Measurements from ENCODE around the gene GTF2F2. TPM values are rescaled to one million over a fixed set of nuclear protein-coding genes. Genes with fewer than 3 reads are reported as not detected.

The GTF2F2 gene
- total and polyA plus RNA-seq, 2 donors (not counting 3 experiments of a cell fraction or from before 2014, with no cell fraction given), result 7.5 to 23.6 TPM

DNA sequence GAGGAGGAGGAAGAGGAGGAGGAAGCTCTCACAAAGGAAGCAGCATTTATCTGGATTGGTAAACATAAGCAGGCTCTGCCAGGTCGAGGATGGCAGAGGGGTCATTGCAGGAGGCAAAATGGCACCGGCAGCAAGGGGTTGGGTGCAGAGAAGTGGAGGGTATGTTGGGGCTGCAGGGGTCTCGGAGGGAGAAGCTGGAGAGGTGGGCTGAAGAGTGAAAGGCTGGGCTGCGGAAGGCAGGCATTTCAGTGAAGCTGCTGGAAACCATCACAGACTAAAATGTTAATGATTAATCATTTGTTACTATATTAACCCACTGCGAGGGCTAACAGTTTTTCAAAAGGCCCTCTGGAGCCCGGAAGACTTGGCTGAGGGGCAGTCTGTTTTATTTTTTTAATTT is 196.0 kb downstream of the GTF2F2 start:
- CTCF ChIA-PET, result interaction anchor here (0.6 to 2.2 kb wide), 2 partner anchors 269 to 293 kb away, joined by 3 to 7 read pairs; no protein-coding TSS in a partner anchor
- H3K9me1 ChIP-seq (replicated peaks; ENCODE audit: control insufficient read depth, extremely low read depth, insufficient read depth, low read length), result no peaks in the 10 kb centered on the region
- FAIRE-seq (no peak), DNase-seq (ENCODE audit: low read depth, low spot score) (no peak)
- H3K27ac ChIP-seq (ENCODE audit: insufficient read depth, low read depth, low read length), result no peak overlapping the region
- TF ChIP-seq MYC (IDR thresholded peaks at IDR 0.05; ENCODE audit: low read depth, low read length), result no peak
- TF ChIP-seq, protein P1, sequence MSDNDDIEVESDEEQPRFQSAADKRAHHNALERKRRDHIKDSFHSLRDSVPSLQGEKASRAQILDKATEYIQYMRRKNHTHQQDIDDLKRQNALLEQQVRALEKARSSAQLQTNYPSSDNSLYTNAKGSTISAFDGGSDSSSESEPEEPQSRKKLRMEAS (IDR thresholded peaks at IDR 0.05; ENCODE audit: insufficient read depth, insufficient read length), result no peak
- no peak for TF ChIP-seq POLR2AphosphoS5 (IDR thresholded peaks at IDR 0.05; ENCODE audit: insufficient read depth, low read depth, low read length)
- no peak for TF ChIP-seq POLR2A (IDR thresholded peaks at IDR 0.05; ENCODE audit: low read depth, low read length)
- TF ChIP-seq GATA2 (IDR thresholded peaks at IDR 0.05; ENCODE audit: insufficient read depth, insufficient read length, low read depth, low read length), result no peak
- dilution Hi-C loops (cut with MboI; ENCODE audit: extremely low pct_ligation_motif_present, low sequenced_read_pairs), result no loop called here
- H3K9me3 ChIP-seq (replicated peaks; ENCODE audit: control insufficient read depth, insufficient read depth, low read length), result no peaks in the 10 kb centered on the region
- peak overlapping the region; percentile 23 for H2AFZ ChIP-seq (ENCODE audit: low read depth, low read length)
- no peaks in the 10 kb centered on the region for H3K79me2 ChIP-seq (ENCODE audit: control insufficient read depth, insufficient read depth, low read length)
- H3K4me1 ChIP-seq (ENCODE audit: control insufficient read depth, extremely low read depth, insufficient read depth, low read length), result peaks cover 4% of the 10 kb centered on the region
- H3K4me2 ChIP-seq (ENCODE audit: insufficient read depth, low read length), result no peak overlapping the region
- intact Hi-C loops (cut with micrococcal nuclease), result loop anchor here (10.0 kb wide), 1 partner anchor 832 kb away; no protein-coding TSS in a partner anchor
- H3K9ac ChIP-seq (replicated peaks; ENCODE audit: extremely low read depth, insufficient read depth, low read length), result no peak overlapping the region
- no peak overlapping the region for H3K4me3 ChIP-seq (replicated peaks in 1 of 3; ENCODE audit: insufficient read depth in 1 of 3, low read depth in 1 of 3, low read length in 3 of 3)
- H3K27me3 ChIP-seq (ENCODE audit: control insufficient read depth in 2 of 2, insufficient read depth in 2 of 2, low read length in 2 of 2), result no peaks in the 10 kb centered on the region
- H4K20me1 ChIP-seq (replicated peaks; ENCODE audit: control insufficient read depth, extremely low read depth, insufficient read depth, low read length), result no peaks in the 10 kb centered on the region
- no peaks in the 10 kb centered on the region for H3K36me3 ChIP-seq (ENCODE audit: control insufficient read depth in 2 of 2, extremely low read depth in 1 of 2, insufficient read depth in 2 of 2, low read length in 2 of 2)
- POLR2A ChIA-PET, result no interaction called here
- no TSS peak for BruUV-seq (replicated peaks)

DNA sequence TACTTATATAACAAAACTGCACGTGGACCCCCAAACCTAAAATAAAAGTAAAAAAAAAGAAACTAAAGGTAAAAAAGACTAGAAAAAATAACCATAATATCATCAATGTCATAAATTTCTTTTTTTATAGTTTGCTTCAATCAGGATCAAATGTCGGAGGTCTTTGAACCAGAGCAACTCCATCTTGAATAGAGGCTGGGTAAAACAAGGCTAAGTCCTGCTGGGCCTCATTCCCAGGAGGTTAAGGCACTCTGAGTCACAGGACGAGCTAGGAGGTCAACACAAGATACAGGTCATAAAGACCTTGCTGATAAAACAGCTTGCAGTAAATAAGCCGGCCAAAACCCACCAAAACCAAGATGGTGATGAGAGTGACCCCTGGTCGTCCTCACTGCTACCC is 196.7 kb downstream of the GTF2F2 start:
- dilution Hi-C loops (cut with MboI; ENCODE audit: extremely low pct_ligation_motif_present, low sequenced_read_pairs), result no loop called here
- no peaks in the 10 kb centered on the region for H3K9me1 ChIP-seq (replicated peaks; ENCODE audit: control insufficient read depth, extremely low read depth, insufficient read depth, low read length)
- no peak for DNase-seq (ENCODE audit: low read depth, low spot score)
- ChIA-PET CTCF (interaction anchor here (1.5 to 2.2 kb wide), 2 partner anchors 13 to 270 kb away, joined by 3 to 7 read pairs; no protein-coding TSS in a partner anchor), POLR2A (no interaction called here)
- intact Hi-C loops (cut with micrococcal nuclease), result loop anchor here (10.0 kb wide), 1 partner anchor 832 kb away; no protein-coding TSS in a partner anchor
- H2AFZ ChIP-seq (ENCODE audit: low read depth, low read length), result no peak overlapping the region
- H3K36me3 ChIP-seq (ENCODE audit: control insufficient read depth in 2 of 2, extremely low read depth in 1 of 2, insufficient read depth in 2 of 2, low read length in 2 of 2), result no peaks in the 10 kb centered on the region
- no peak overlapping the region for H3K27ac ChIP-seq (ENCODE audit: insufficient read depth, low read depth, low read length)
- no TSS peak for BruUV-seq (replicated peaks)
- H3K4me1 ChIP-seq (ENCODE audit: control insufficient read depth, extremely low read depth, insufficient read depth, low read length), result no peaks in the 10 kb centered on the region
- H4K20me1 ChIP-seq (replicated peaks; ENCODE audit: control insufficient read depth, extremely low read depth, insufficient read depth, low read length), result no peaks in the 10 kb centered on the region
- H3K9ac ChIP-seq (replicated peaks; ENCODE audit: extremely low read depth, insufficient read depth, low read length), result no peak overlapping the region
- no peaks in the 10 kb centered on the region for H3K9me3 ChIP-seq (replicated peaks; ENCODE audit: control insufficient read depth, insufficient read depth, low read length)
- TF ChIP-seq POLR2A (IDR thresholded peaks at IDR 0.05; ENCODE audit: low read depth, low read length), result no peak
- no peak for TF ChIP-seq POLR2AphosphoS5 (IDR thresholded peaks at IDR 0.05; ENCODE audit: insufficient read depth, low read depth, low read length)
- TF ChIP-seq GATA2 (IDR thresholded peaks at IDR 0.05; ENCODE audit: insufficient read depth, insufficient read length, low read depth, low read length), result no peak
- no peak for TF ChIP-seq FOS (IDR thresholded peaks at IDR 0.05; ENCODE audit: borderline replicate concordance, insufficient read depth, low read length)
- TF ChIP-seq EZH2 (IDR thresholded peaks at IDR 0.05; ENCODE audit: borderline replicate concordance, low read depth, low read length, severe bottlenecking), result no peak
- TF ChIP-seq, protein P2, sequence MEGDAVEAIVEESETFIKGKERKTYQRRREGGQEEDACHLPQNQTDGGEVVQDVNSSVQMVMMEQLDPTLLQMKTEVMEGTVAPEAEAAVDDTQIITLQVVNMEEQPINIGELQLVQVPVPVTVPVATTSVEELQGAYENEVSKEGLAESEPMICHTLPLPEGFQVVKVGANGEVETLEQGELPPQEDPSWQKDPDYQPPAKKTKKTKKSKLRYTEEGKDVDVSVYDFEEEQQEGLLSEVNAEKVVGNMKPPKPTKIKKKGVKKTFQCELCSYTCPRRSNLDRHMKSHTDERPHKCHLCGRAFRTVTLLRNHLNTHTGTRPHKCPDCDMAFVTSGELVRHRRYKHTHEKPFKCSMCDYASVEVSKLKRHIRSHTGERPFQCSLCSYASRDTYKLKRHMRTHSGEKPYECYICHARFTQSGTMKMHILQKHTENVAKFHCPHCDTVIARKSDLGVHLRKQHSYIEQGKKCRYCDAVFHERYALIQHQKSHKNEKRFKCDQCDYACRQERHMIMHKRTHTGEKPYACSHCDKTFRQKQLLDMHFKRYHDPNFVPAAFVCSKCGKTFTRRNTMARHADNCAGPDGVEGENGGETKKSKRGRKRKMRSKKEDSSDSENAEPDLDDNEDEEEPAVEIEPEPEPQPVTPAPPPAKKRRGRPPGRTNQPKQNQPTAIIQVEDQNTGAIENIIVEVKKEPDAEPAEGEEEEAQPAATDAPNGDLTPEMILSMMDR (IDR thresholded peaks at IDR 0.05; ENCODE audit: extremely low read depth in 1 of 2, insufficient read depth in 1 of 2, low read depth in 1 of 2, low read length in 2 of 2), result no peak
- TF ChIP-seq MYC (IDR thresholded peaks at IDR 0.05; ENCODE audit: low read depth, low read length), result no peak
- TF ChIP-seq, protein P1 (IDR thresholded peaks at IDR 0.05; ENCODE audit: insufficient read depth, insufficient read length), result no peak
- TF ChIP-seq JUN (IDR thresholded peaks at IDR 0.05; ENCODE audit: borderline replicate concordance, insufficient read depth, insufficient read length, low read depth), result no peak
- H3K27me3 ChIP-seq (ENCODE audit: control insufficient read depth in 2 of 2, insufficient read depth in 2 of 2, low read length in 2 of 2), result no peaks in the 10 kb centered on the region
- H3K4me2 ChIP-seq (ENCODE audit: insufficient read depth, low read length), result no peak overlapping the region
- no peaks in the 10 kb centered on the region for H3K79me2 ChIP-seq (ENCODE audit: control insufficient read depth, insufficient read depth, low read length)
- peak; percentile 33 for FAIRE-seq
- H3K4me3 ChIP-seq (replicated peaks in 1 of 3; ENCODE audit: insufficient read depth in 1 of 3, low read depth in 1 of 3, low read length in 3 of 3), result no peak overlapping the region
